Thoracic aorta (tissue), 2 donors: ENCODE measurements around the gene MROH9. TPM values are rescaled to one million over a fixed set of nuclear protein-coding genes. Genes with fewer than 3 reads are reported as not detected.

Experiments
- ATAC-seq: fragments of 150-250 bp; one replicate; pipeline ENCODE4 v1.8.0; 2017; ENCODE audit warnings: low read depth; ENCODE audit not compliant: insufficient number of reproducible peaks, low FRiP score
- DNase-seq: peaks from one replicate; pipeline ENCODE4 v3.0.0-alpha.2; 2020; ENCODE audit warnings: low spot score
- H3K27ac ChIP-seq, 2 donors: fragments of 200-600 bp; sonication (generic); 1 replicate in 1 of 2; 2 replicates in 1 of 2; pipeline ENCODE4 v1.5.1; 2016; ENCODE audit warnings: mild to moderate bottlenecking in 2 of 2, moderate library complexity in 2 of 2
- H3K27me3 ChIP-seq: fragments of 200-600 bp; sonication (generic); replicated peaks from 2 replicates; pipeline ENCODE4 v1.6.0; 2016; ENCODE audit warnings: mild to moderate bottlenecking; ENCODE audit not compliant: insufficient read depth
- H3K36me3 ChIP-seq: fragments of 200-600 bp; sonication (generic); one replicate; pipeline ENCODE4 v1.5.1; 2016
- H3K4me1 ChIP-seq, 2 donors: fragments of 200-600 bp; sonication (generic); 1 replicate in 1 of 2; 2 replicates in 1 of 2; pipeline versions ENCODE4 v1.5.1 to v1.6.0; 2016; ENCODE audit warnings: low read depth in 2 of 2, mild to moderate bottlenecking in 1 of 2; ENCODE audit not compliant: control insufficient read depth in 1 of 2
- H3K4me3 ChIP-seq: fragments of 200-600 bp; sonication (generic); 2 replicates; pipeline ENCODE4 v1.5.1; 2016; ENCODE audit warnings: mild to moderate bottlenecking
- H3K9me3 ChIP-seq: fragments of 200-600 bp; sonication (generic); 2 replicates; pipeline ENCODE4 v1.5.1; 2016
- CTCF ChIP-seq: fragments of 200-600 bp; sonication (generic); IDR thresholded peaks from one replicate; pipeline ENCODE4 v1.5.1; 2019; ENCODE audit warnings: antibody characterized with exemption
- total RNA-seq, 2 donors: library from RNA; depleted of rRNA; stranded (reverse); fragments of >200 nt; gene quantifications; one replicate each; pipeline versions ENCODE4 v1.1.0 to v1.2.3, GENCODE V29; 2016

The MROH9 gene
- total RNA-seq, 2 donors from 2014 or later, result not detected

- no peak for ATAC-seq
Measured at GRCh38 chr1:171052977-171053376, 117.6 kb downstream of the MROH9 start.

DNA sequence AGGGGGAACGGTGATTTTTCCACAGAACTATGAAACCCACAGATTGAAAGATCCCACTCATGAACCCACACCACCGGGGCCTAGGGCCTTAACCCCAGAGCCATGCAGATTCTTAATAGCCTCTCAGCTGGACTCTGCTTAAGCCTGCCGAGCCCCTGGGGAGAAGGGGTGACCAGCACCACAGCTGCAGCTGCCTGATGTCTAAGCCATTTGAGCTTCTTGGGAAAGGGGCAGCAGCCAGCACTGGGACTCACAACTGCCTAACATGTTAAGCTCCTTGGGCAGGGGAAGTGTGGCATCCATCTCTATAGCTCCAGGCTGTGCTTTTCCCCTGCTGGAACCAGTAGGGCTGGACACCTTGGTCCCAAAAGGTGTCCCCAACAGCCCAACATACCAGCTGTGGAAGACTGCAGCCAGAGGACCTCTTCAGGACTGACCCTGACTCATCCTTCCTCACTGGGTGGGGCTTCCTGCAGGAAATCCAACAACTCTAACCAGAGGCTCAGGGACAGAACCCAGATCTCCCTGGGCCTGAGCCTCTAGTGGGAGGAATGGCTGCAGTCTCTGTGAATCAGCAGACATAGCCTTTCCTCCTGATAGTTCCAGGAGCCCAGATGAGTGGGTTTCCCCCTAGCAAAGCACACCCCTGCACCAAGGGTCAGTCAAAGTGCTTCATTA is 120.8 kb downstream of the MROH9 start:
- no peak for ATAC-seq
- DNase-seq, result no peak
- no peak overlapping the region for H3K27ac ChIP-seq
- TF ChIP-seq CTCF, result no peak
- no peaks in the 10 kb centered on the region for H3K9me3 ChIP-seq
- H3K27me3 ChIP-seq, result no peaks in the 10 kb centered on the region
- no peaks in the 10 kb centered on the region for H3K36me3 ChIP-seq
- no peaks in the 10 kb centered on the region for H3K4me1 ChIP-seq
- H3K4me3 ChIP-seq, result no peak overlapping the region

More at GRCh38 chr1:171052977-171053376, 117.6 kb downstream of the MROH9 start:
- no peaks in the 10 kb centered on the region for H3K9me3 ChIP-seq
- no peaks in the 10 kb centered on the region for H3K27me3 ChIP-seq
- H3K27ac ChIP-seq, result no peak overlapping the region
- no peak for DNase-seq
- H3K4me3 ChIP-seq, result no peak overlapping the region
- H3K4me1 ChIP-seq, result no peaks in the 10 kb centered on the region
- no peak for TF ChIP-seq CTCF
- H3K36me3 ChIP-seq, result no peaks in the 10 kb centered on the region

- H3K9me3 ChIP-seq, result no peaks in the 10 kb centered on the region
- TF ChIP-seq CTCF, result no peak
- ATAC-seq (no peak), DNase-seq (no peak)
- H3K36me3 ChIP-seq, result no peaks in the 10 kb centered on the region
- H3K4me1 ChIP-seq, result no peaks in the 10 kb centered on the region
- H3K27ac ChIP-seq, result no peak overlapping the region
- H3K27me3 ChIP-seq, result no peaks in the 10 kb centered on the region
- no peak overlapping the region for H3K4me3 ChIP-seq
Measured at GRCh38 chr1:171061425-171062143, 126.2 kb downstream of the MROH9 start.

DNA sequence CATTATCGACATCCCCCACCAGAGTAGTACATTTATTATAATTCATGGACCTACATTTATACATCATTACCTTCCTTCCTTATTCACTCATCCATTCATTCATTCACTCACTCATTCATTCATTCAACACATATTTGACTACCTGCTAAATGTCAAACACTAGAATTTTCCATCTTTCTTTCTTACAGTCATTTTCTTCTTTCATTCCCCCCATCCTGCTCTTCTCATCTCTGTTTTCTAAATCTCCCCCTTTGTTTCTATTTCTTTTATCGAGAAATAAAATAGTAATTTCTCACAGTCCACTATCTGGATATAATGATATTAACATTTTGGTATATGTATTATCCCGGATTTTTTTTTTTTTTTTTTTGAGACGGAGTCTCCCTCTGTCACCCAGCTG is 127.6 kb downstream of the MROH9 start:
- Histone ChIP-seq H3K4me1 (no peaks in the 10 kb centered on the region), H3K9me3 (no peaks in the 10 kb centered on the region), H3K27ac (no peak overlapping the region), H3K27me3 (no peaks in the 10 kb centered on the region), H3K4me3 (no peak overlapping the region), H3K36me3 (no peaks in the 10 kb centered on the region)
- ATAC-seq, result no peak
- no peak for DNase-seq
- no peak for TF ChIP-seq CTCF

DNA sequence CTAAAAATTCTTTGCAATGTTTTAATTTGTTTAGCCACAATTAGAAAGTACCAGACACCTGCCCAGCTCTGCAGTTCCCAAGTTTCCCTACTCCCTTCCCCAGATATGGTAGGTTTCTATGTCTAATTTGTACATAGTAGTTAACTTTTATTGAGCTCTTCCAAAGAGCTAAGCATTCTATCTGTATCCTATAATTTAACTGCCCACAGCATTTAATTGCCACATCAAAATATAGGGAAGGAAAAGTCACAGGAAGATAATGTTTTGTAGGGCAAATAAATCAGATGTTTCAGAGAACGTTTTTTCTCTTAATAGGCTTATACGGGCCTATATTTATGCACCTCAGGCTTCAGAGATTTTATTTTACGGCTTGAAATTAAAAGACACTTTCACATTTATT is 139.7 kb downstream of the MROH9 start:
- Histone ChIP-seq H3K4me3 (no peak overlapping the region), H3K27me3 (no peaks in the 10 kb centered on the region), H3K4me1 (no peaks in the 10 kb centered on the region), H3K9me3 (no peaks in the 10 kb centered on the region), H3K27ac (no peak overlapping the region), H3K36me3 (no peaks in the 10 kb centered on the region)
- no peak for DNase-seq
- ATAC-seq, result no peak
- no peak for TF ChIP-seq CTCF
